ENCODE measurements around the gene ZNF407. TPM values are rescaled to one million over a fixed set of nuclear protein-coding genes. Genes with fewer than 3 reads are reported as not detected.

Gene ZNF407
- total RNA-seq, 1 donor from 2014 or later, result 13.2 TPM

- H3K9me3 Mint-ChIP-seq, result peaks cover 2% of the 10 kb centered on the region
- H3K4me3 Mint-ChIP-seq, result no peak overlapping the region
- H3K27ac Mint-ChIP-seq (ENCODE audit: unreplicated experiment), result no peak overlapping the region
- no peak for TF ChIP-seq CTCF (conservative IDR thresholded peaks at IDR 0.05)
- H3K36me3 Mint-ChIP-seq (ENCODE audit: low read depth), result peaks cover 7% of the 10 kb centered on the region
- DNase-seq (ENCODE audit: low read depth, low spot score), result no peak
- no peaks in the 10 kb centered on the region for H3K4me1 Mint-ChIP-seq
- no peaks in the 10 kb centered on the region for H3K27me3 Mint-ChIP-seq (ENCODE audit: low read depth)
Observed at GRCh38 chr18:74878267-74878666, 280.6 kb downstream of the ZNF407 start.

- Mint-ChIP-seq H3K27ac (ENCODE audit: unreplicated experiment) (no peak overlapping the region), H3K9me3 (peaks cover 2% of the 10 kb centered on the region), H3K4me3 (no peak overlapping the region), H3K27me3 (ENCODE audit: low read depth) (no peaks in the 10 kb centered on the region), H3K4me1 (peaks cover 5% of the 10 kb centered on the region), H3K36me3 (ENCODE audit: low read depth) (peaks cover 10% of the 10 kb centered on the region)
- DNase-seq (ENCODE audit: low read depth, low spot score), result no peak
- TF ChIP-seq CTCF (conservative IDR thresholded peaks at IDR 0.05), result no peak
Observed at GRCh38 chr18:74880706-74881278, 283.1 kb downstream of the ZNF407 start.

- no peaks in the 10 kb centered on the region for H3K27me3 Mint-ChIP-seq (ENCODE audit: low read depth)
- peaks cover 32% of the 10 kb centered on the region for H3K4me1 Mint-ChIP-seq
- no peak for DNase-seq (ENCODE audit: low read depth, low spot score)
- H3K27ac Mint-ChIP-seq (ENCODE audit: unreplicated experiment), result no peak overlapping the region
- no peak overlapping the region for H3K4me3 Mint-ChIP-seq
- H3K36me3 Mint-ChIP-seq (ENCODE audit: low read depth), result peaks cover 4% of the 10 kb centered on the region
- TF ChIP-seq CTCF (conservative IDR thresholded peaks at IDR 0.05), result no peak
- H3K9me3 Mint-ChIP-seq, result no peaks in the 10 kb centered on the region
Observed at GRCh38 chr18:74892066-74892627, 294.5 kb downstream of the ZNF407 start.

GRCh38 chr18:74895686-74896085 is 298.0 kb downstream of the ZNF407 start:
- DNase-seq (ENCODE audit: low read depth, low spot score), result no peak
- Mint-ChIP-seq H3K27ac (ENCODE audit: unreplicated experiment) (no peak overlapping the region), H3K9me3 (no peaks in the 10 kb centered on the region), H3K27me3 (ENCODE audit: low read depth) (no peaks in the 10 kb centered on the region), H3K36me3 (ENCODE audit: low read depth) (peaks cover 3% of the 10 kb centered on the region), H3K4me3 (no peak overlapping the region), H3K4me1 (peaks cover 45% of the 10 kb centered on the region)
- TF ChIP-seq CTCF (conservative IDR thresholded peaks at IDR 0.05), result no peak

- Mint-ChIP-seq H3K4me3 (no peak overlapping the region), H3K27ac (ENCODE audit: unreplicated experiment) (peak overlapping the region; percentile 89), H3K9me3 (no peaks in the 10 kb centered on the region), H3K36me3 (ENCODE audit: low read depth) (no peaks in the 10 kb centered on the region), H3K4me1 (peaks cover 45% of the 10 kb centered on the region), H3K27me3 (ENCODE audit: low read depth) (no peaks in the 10 kb centered on the region)
- TF ChIP-seq CTCF (conservative IDR thresholded peaks at IDR 0.05), result peak; percentile 70
- no peak for DNase-seq (ENCODE audit: low read depth, low spot score)
Observed at GRCh38 chr18:74896390-74896991, 298.8 kb downstream of the ZNF407 start.

All from neural crest cell (in vitro differentiated cells).